Lung (tissue), 12 donors: Measurements from ENCODE around the gene NOC4L. TPM values are rescaled to one million over a fixed set of nuclear protein-coding genes. Genes with fewer than 3 reads are reported as not detected.
"Not testable (repeated sequence)": the region's sequence is repeated elsewhere in the genome, so short reads cannot be mapped to it uniquely, and the experiment has no call there.

ENCODE experiments used
- ATAC-seq: fragments of 200-7000 bp; cut with Tn5 transposase; one replicate; pipeline ENCODE4 v1.9.1; 2020; ENCODE audit warnings: moderate number of reproducible peaks; ENCODE audit not compliant: insufficient read depth, low FRiP score
- DNase-seq, 3 donors: peaks; one replicate each; pipeline ENCODE4 v3.0.0-alpha.2; 2013 to 2017
- H3K27ac ChIP-seq, 2 donors: one replicate each; pipeline ENCODE4 v1.5.1; 2013; ENCODE audit warnings: mild to moderate bottlenecking in 2 of 2, moderate library complexity in 2 of 2, control low read depth in 1 of 2, inconsistent platforms in 1 of 2, low read depth in 1 of 2, low read length in 1 of 2
- H3K27me3 ChIP-seq, 3 donors: one replicate each; pipeline ENCODE4 v1.5.1; 2013; ENCODE audit warnings: low read length in 2 of 3; ENCODE audit not compliant: control insufficient read depth in 3 of 3, insufficient read depth in 3 of 3
- H3K36me3 ChIP-seq, 4 donors: one replicate each; pipeline ENCODE4 v1.5.1; 2013; ENCODE audit warnings: low read length in 4 of 4, mild to moderate bottlenecking in 1 of 4, moderate library complexity in 1 of 4; ENCODE audit not compliant: control insufficient read depth in 4 of 4, insufficient read depth in 4 of 4
- H3K4me1 ChIP-seq, 5 donors: one replicate each; pipeline ENCODE4 v1.5.1; 2013; ENCODE audit warnings: low read length in 5 of 5, mild to moderate bottlenecking in 2 of 5, moderate library complexity in 1 of 5; ENCODE audit not compliant: control insufficient read depth in 5 of 5, insufficient read depth in 5 of 5
- H3K4me3 ChIP-seq: one replicate; pipeline ENCODE4 v1.5.1; 2013; ENCODE audit warnings: mild to moderate bottlenecking, control low read depth, moderate library complexity
- H3K9ac ChIP-seq, 2 donors: one replicate each; pipeline ENCODE4 v1.5.1; 2013; ENCODE audit warnings: low read length in 2 of 2, control low read depth in 1 of 2; ENCODE audit not compliant: insufficient read depth in 1 of 2
- H3K9me3 ChIP-seq, 4 donors: one replicate each; pipeline ENCODE4 v1.5.1; 2013; ENCODE audit warnings: low read length in 3 of 4, mild to moderate bottlenecking in 1 of 4, moderate library complexity in 1 of 4; ENCODE audit not compliant: control insufficient read depth in 4 of 4, insufficient read depth in 3 of 4
- WGBS, 2 donors: extraction: QIAGEN DNeasy Blood & Tissue Kit; methylation state at CpG; one replicate each; pipeline ENCODE4 v1.1.7; 2013; 5-methylcytosine and 5-hydroxymethylcytosine counted together
- polyA plus RNA-seq, 2 donors: library from polyadenylated mRNA; stranded (reverse); fragments of 200-250 nt; gene quantifications; one replicate each; pipeline ENCODE4 v1.2.1, GENCODE V29; 2013
- total RNA-seq, 2 donors: library from RNA; depleted of rRNA in 1 of 2; stranded (reverse); fragments of >200 nt in 1 of 2; gene quantifications; one replicate each; pipeline ENCODE4 v1.2.1, GENCODE V29; 2014 to 2021
- TF ChIP-seq, protein P1 (sequence below): IDR thresholded peaks from 2 replicates; pipeline ENCODE4 v1.5.1; 2012; ENCODE audit warnings: mild to moderate bottlenecking; ENCODE audit errors: control extremely low read depth, extremely low read depth
- donor health status: control.
- donor health status: control.
- donor health status: Bipolar disorder and iron deficiency.
- donor health status: healthy.
- donor health status: DM: yes; HTN: yes; CAD: no.

NOC4L gene
- total and polyA plus RNA-seq, 4 donors = 6.3 to 27.8 (median 25.9) TPM

DNA sequence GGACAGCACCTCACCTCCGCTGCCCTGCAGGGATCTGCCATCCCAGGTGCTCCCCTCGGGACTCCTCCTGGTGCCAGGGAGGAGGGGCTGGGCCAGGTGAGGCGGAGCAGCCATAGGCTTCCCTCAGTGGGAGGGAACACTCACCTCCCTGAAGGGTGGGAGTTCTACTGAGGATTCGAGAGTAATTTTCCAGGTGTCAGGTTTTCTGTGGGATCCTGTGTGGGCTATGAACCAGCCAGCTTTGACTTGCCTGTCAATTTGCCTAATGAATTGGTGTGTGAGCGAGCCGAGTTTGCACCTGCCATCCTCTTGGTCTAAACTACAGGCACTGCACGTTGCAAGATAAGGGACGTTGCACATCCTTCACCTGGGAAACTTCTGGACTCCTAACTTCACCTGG, 50.3 kb downstream of the NOC4L start:
- WGBS, 2 donors = 83 to 86% methylated on average over 8 of the region's 8 CpGs
- Histone ChIP-seq H3K9ac (no peak overlapping the region), H3K4me1 (peaks cover 0 to 8% (median 6%) of the 10 kb centered on the region in 5 donors), H3K27ac (no peak overlapping the region), H3K4me3 (no peak overlapping the region), H3K36me3 (no peaks in the 10 kb centered on the region), H3K27me3 (peaks cover 0 to 24% (median 0%) of the 10 kb centered on the region in 3 donors), H3K9me3 (peaks cover 0 to 14% (median 2%) of the 10 kb centered on the region in 4 donors)
- DNase-seq (no peak), ATAC-seq (no peak)
- TF ChIP-seq, protein P1, sequence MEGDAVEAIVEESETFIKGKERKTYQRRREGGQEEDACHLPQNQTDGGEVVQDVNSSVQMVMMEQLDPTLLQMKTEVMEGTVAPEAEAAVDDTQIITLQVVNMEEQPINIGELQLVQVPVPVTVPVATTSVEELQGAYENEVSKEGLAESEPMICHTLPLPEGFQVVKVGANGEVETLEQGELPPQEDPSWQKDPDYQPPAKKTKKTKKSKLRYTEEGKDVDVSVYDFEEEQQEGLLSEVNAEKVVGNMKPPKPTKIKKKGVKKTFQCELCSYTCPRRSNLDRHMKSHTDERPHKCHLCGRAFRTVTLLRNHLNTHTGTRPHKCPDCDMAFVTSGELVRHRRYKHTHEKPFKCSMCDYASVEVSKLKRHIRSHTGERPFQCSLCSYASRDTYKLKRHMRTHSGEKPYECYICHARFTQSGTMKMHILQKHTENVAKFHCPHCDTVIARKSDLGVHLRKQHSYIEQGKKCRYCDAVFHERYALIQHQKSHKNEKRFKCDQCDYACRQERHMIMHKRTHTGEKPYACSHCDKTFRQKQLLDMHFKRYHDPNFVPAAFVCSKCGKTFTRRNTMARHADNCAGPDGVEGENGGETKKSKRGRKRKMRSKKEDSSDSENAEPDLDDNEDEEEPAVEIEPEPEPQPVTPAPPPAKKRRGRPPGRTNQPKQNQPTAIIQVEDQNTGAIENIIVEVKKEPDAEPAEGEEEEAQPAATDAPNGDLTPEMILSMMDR = no peak

- H3K4me1 ChIP-seq, H3K36me3 ChIP-seq, DNase-seq, H3K9ac ChIP-seq, H3K4me3 ChIP-seq, ATAC-seq, H3K27ac ChIP-seq: not testable (repeated sequence)
- WGBS, 2 donors = 76 to 86% methylated on average over 12 of the region's 12 CpGs
- Histone ChIP-seq H3K27me3 (peaks cover 0 to 28% (median 0%) of the 10 kb centered on the region in 3 donors), H3K9me3 (peaks cover 0 to 14% (median 2%) of the 10 kb centered on the region in 4 donors)
Observed at GRCh38 chr12:132195242-132195641, 51.0 kb downstream of the NOC4L start.

DNA sequence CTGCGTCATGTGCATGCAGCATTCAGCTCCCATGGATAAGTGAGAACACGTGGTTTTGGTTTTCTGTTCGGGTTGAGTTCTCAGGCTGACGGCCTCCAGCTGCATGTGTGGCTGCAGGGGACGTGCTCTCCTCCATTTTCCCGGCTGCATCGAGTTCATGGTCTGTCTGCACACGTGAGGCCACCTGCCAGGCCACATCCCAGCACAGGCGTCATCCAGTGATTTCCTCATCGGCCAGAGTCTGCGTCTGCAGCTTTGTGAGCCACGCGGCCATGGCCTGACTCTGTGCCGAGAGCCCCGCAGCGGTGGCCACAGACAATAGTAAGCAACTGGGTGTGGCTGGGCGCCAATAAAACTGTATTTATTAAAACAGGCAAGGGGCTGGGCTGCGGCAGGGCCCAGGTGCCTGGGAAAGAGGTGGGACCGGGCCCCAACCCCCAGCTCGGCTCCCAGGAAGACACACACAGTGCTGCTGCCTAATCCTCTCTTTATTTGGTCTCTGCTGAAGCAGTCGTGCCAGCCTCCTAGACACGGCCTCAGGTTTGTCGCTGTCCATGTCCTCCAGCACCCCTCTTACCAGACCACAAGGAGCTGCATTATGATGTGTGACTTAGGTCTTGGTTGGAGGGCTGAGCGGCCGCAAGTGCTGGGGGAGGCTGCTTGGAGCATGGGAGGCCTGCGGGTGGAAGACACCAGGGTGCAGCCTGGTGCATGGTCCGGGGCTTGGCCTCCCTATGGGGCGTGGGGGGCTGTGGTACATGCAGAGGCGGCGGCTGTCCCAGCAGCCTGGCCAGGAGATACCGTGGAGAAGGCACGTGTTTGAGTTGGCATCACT, 52.0 kb downstream of the NOC4L start:
- H3K9ac ChIP-seq = no peak overlapping the region
- 76 to 78% methylated on average over 28 to 32 of the region's 32 CpGs for WGBS, 2 donors
- TF ChIP-seq, protein P1 = no peak
- ATAC-seq = no peak
- no peaks in the 10 kb centered on the region for H3K4me1 ChIP-seq
- peaks cover 0 to 14% (median 2%) of the 10 kb centered on the region in 4 donors for H3K9me3 ChIP-seq
- no peak overlapping the region for H3K27ac ChIP-seq
- peaks cover 0 to 29% (median 0%) of the 10 kb centered on the region in 3 donors for H3K27me3 ChIP-seq
- H3K36me3 ChIP-seq = no peaks in the 10 kb centered on the region
- no peak overlapping the region for H3K4me3 ChIP-seq
- no peak for DNase-seq

DNA sequence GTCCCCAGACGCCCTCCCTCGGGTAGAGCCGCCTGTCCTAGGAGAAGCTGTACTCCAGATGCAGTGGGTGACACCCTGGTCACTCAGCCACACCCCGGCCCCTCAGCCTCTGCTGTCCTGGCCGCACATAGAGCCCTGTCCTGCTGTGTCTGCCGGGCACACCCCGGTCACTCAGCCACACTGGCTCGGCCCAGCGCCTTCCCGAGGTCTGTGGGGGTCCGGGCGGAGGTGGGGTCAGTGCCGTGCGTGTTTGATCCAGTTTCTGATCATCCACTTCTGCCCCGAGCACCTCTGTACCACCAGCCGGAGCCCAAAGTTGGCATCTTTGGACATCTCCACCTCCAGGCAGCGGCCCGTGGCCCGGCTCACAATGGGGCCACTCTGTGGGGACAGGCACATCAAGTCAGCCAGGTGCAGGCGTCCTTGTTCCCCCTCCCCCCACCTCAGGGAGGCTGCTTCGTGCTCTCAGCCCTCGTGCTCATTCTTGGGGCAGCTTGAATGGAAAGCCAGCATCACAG, 52.7 kb downstream of the NOC4L start:
- H3K9ac ChIP-seq = no peak overlapping the region
- H3K36me3 ChIP-seq = no peaks in the 10 kb centered on the region
- H3K9me3 ChIP-seq = peaks cover 0 to 14% (median 2%) of the 10 kb centered on the region in 4 donors
- 83 to 90% methylated on average over 22 of the region's 22 CpGs for WGBS, 2 donors
- H3K4me3 ChIP-seq = no peak overlapping the region
- peaks cover 0 to 23% (median 0%) of the 10 kb centered on the region in 3 donors for H3K27me3 ChIP-seq
- DNase-seq (no peak), ATAC-seq (no peak)
- H3K27ac ChIP-seq = no peak overlapping the region
- H3K4me1 ChIP-seq = no peaks in the 10 kb centered on the region
- TF ChIP-seq, protein P1 = no peak
